WTC11 (cell line): ENCODE measurements around the gene TFB1M. TPM values are rescaled to one million over a fixed set of nuclear protein-coding genes. Genes with fewer than 3 reads are reported as not detected.

Experiments
- ATAC-seq: fragments of 200-7000 bp; cut with Tn5 transposase; 2 replicates; pipeline ENCODE4 v1.10.0; 2021; ENCODE audit warnings: mild to moderate bottlenecking, moderate library complexity
- CTCF ChIA-PET: fragments of 300-600 bp; sonication (Branson Sonifier 250); formaldehyde crosslinking; loops from one replicate; lab custom pipeline; 2021; ENCODE audit warnings: antibody characterized with exemption; lab: Charles Lee
- POLR2A ChIA-PET: fragments of 350-600 bp; sonication (Branson Sonifier 250); formaldehyde crosslinking; loops from one replicate; lab custom pipeline; 2021; ENCODE audit warnings: antibody characterized with exemption; lab: Charles Lee
- DNase-seq: peaks from one replicate; pipeline ENCODE4 v3.0.0; 2021; ENCODE audit warnings: low spot score
- H3K27ac Mint-ChIP-seq: 2 replicates; pipeline ENCODE4 v1.8.0; 2021; ENCODE audit warnings: mixed read lengths
- H3K27me3 Mint-ChIP-seq: 2 replicates; pipeline ENCODE4 v1.8.0; 2021; ENCODE audit warnings: low read depth, mild to moderate bottlenecking, moderate library complexity, mixed read lengths
- H3K36me3 Mint-ChIP-seq: 2 replicates; pipeline ENCODE4 v1.8.0; 2021; ENCODE audit warnings: mixed read lengths
- H3K4me1 Mint-ChIP-seq: 2 replicates; pipeline ENCODE4 v1.8.0; 2022; ENCODE audit warnings: mixed read lengths
- H3K4me3 Mint-ChIP-seq: 2 replicates; pipeline ENCODE4 v1.8.0; 2021; ENCODE audit warnings: mild to moderate bottlenecking, moderate library complexity, mixed read lengths
- H3K9me3 Mint-ChIP-seq: 2 replicates; pipeline ENCODE4 v1.8.0; 2021; ENCODE audit warnings: mixed read lengths
- CREB1 ChIP-seq: sonication (generic); formaldehyde crosslinking; IDR thresholded peaks from 2 replicates; pipeline ENCODE4 v1.8.0; 2023; ENCODE audit warnings: mild to moderate bottlenecking, missing genetic modification reagents
- ETV6 ChIP-seq: sonication (generic); formaldehyde crosslinking; IDR thresholded peaks from 2 replicates; pipeline ENCODE4 v1.8.1; 2022; ENCODE audit warnings: mild to moderate bottlenecking, missing genetic modification reagents
- GRHL2 ChIP-seq: fragments of 250-450 bp; sonication (Bioruptor Pico); IDR thresholded peaks from 2 replicates; pipeline ENCODE4 v1.8.0; 2022; ENCODE audit warnings: mild to moderate bottlenecking, moderate library complexity; ENCODE audit not compliant: insufficient replicate concordance, severe bottlenecking
- NFATC4 ChIP-seq: fragments of 250-450 bp; sonication (Bioruptor Pico); IDR thresholded peaks from 2 replicates; pipeline ENCODE4 v1.9.0; 2021; ENCODE audit warnings: mild to moderate bottlenecking
- OVOL2 ChIP-seq: fragments of 250-450 bp; sonication (Bioruptor Pico); IDR thresholded peaks from 2 replicates; pipeline ENCODE4 v1.9.0; 2021; ENCODE audit warnings: mild to moderate bottlenecking, borderline replicate concordance
- TCF7 ChIP-seq: sonication (generic); formaldehyde crosslinking; IDR thresholded peaks from 2 replicates; pipeline ENCODE4 v1.8.0; 2022; ENCODE audit warnings: mild to moderate bottlenecking, low read depth, missing genetic modification reagents, moderate library complexity
- ZBTB21 ChIP-seq: sonication (generic); formaldehyde crosslinking; IDR thresholded peaks from 2 replicates; pipeline ENCODE4 v1.8.1; 2023; ENCODE audit warnings: mild to moderate bottlenecking, missing genetic modification reagents, borderline replicate concordance
- ZNF121 ChIP-seq: sonication (generic); formaldehyde crosslinking; IDR thresholded peaks from 2 replicates; pipeline ENCODE4 v1.8.0; 2023; ENCODE audit warnings: missing genetic modification reagents
- ZNF138 ChIP-seq: sonication (generic); formaldehyde crosslinking; conservative IDR thresholded peaks from 2 replicates; pipeline ENCODE4 v1.8.1; 2022; ENCODE audit warnings: mild to moderate bottlenecking, moderate library complexity, missing genetic modification reagents
- ZNF263 ChIP-seq: sonication (generic); formaldehyde crosslinking; IDR thresholded peaks from 2 replicates; pipeline ENCODE4 v1.8.1; 2022; ENCODE audit warnings: low read depth, mild to moderate bottlenecking, moderate library complexity, missing genetic modification reagents
- ZNF396 ChIP-seq: fragments of 250-450 bp; sonication (Bioruptor Pico); IDR thresholded peaks from 2 replicates; pipeline ENCODE4 v1.8.0; 2021; ENCODE audit warnings: mild to moderate bottlenecking, moderate library complexity, borderline replicate concordance
- ZNF423 ChIP-seq: fragments of 250-450 bp; sonication (Bioruptor Pico); IDR thresholded peaks from 2 replicates; pipeline ENCODE4 v2.1.2; 2022; ENCODE audit warnings: mild to moderate bottlenecking, moderate library complexity
- total RNA-seq: library from RNA; stranded (reverse); gene quantifications from 3 replicates; pipeline ENCODE4 v1.2.3, GENCODE V29; 2021
- TF ChIP-seq, protein P1 (sequence below): sonication (generic); formaldehyde crosslinking; IDR thresholded peaks from 2 replicates; pipeline ENCODE4 v1.8.1; 2022; ENCODE audit warnings: low read depth, mild to moderate bottlenecking, moderate library complexity, missing genetic modification reagents, borderline replicate concordance
- TF ChIP-seq, protein P2 (sequence below): sonication (generic); formaldehyde crosslinking; IDR thresholded peaks from 2 replicates; pipeline ENCODE4 v1.8.0; 2022; ENCODE audit warnings: mild to moderate bottlenecking, missing genetic modification reagents
- TF ChIP-seq, protein P3 (sequence below): sonication (generic); formaldehyde crosslinking; IDR thresholded peaks from 2 replicates; pipeline ENCODE4 v1.8.1; 2023; ENCODE audit warnings: mild to moderate bottlenecking, missing genetic modification reagents
- TF ChIP-seq, protein P4 (sequence below): sonication (generic); formaldehyde crosslinking; IDR thresholded peaks from 2 replicates; pipeline ENCODE4 v1.8.1; 2023; ENCODE audit warnings: mild to moderate bottlenecking, moderate library complexity, missing genetic modification reagents
- TF ChIP-seq, protein P5 (sequence below): fragments of 250-450 bp; sonication (Bioruptor Pico); conservative IDR thresholded peaks from 2 replicates; pipeline ENCODE4 v1.9.0; 2021; ENCODE audit warnings: mild to moderate bottlenecking

Gene TFB1M
- total RNA-seq, 1 experiment from 2014 or later: 41.8 TPM

DNA sequence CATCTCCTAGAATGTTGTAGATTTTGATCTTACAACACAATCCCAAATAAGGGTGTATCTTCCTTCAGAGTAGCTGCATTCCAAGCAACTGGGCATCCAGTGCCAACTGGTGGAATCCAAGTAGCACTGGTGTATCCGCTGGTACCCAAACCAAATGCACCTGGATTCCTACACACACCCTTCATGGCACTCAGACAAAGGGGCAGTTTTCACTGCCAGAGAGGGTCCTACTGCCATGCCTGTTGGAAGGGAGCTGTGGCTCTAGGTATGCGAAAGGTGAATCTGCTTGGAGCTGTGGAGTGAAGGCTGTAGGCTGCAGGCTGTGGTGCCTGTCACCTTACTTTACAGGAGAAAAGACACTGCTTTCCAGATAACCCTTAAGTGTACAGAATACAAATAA, 67.5 kb downstream of the TFB1M start (continued):
- TF ChIP-seq, protein P1, sequence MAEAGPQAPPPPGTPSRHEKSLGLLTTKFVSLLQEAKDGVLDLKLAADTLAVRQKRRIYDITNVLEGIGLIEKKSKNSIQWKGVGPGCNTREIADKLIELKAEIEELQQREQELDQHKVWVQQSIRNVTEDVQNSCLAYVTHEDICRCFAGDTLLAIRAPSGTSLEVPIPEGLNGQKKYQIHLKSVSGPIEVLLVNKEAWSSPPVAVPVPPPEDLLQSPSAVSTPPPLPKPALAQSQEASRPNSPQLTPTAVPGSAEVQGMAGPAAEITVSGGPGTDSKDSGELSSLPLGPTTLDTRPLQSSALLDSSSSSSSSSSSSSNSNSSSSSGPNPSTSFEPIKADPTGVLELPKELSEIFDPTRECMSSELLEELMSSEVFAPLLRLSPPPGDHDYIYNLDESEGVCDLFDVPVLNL: no peak
- TF ChIP-seq ZNF138 (CRISPR knock-in tag) (no peak), ZNF263 (CRISPR knock-in tag) (no peak), ZBTB21 (CRISPR knock-in tag) (no peak), ETV6 (CRISPR knock-in tag) (no peak), NFATC4 (no peak), GRHL2 (CRISPR knock-in tag) (no peak), ZNF121 (no peak)
- TF ChIP-seq, protein P2, sequence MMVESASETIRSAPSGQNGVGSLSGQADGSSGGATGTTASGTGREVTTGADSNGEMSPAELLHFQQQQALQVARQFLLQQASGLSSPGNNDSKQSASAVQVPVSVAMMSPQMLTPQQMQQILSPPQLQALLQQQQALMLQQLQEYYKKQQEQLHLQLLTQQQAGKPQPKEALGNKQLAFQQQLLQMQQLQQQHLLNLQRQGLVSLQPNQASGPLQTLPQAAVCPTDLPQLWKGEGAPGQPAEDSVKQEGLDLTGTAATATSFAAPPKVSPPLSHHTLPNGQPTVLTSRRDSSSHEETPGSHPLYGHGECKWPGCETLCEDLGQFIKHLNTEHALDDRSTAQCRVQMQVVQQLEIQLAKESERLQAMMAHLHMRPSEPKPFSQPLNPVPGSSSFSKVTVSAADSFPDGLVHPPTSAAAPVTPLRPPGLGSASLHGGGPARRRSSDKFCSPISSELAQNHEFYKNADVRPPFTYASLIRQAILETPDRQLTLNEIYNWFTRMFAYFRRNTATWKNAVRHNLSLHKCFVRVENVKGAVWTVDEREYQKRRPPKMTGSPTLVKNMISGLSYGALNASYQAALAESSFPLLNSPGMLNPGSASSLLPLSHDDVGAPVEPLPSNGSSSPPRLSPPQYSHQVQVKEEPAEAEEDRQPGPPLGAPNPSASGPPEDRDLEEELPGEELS (CRISPR knock-in tag): no peak
- TF ChIP-seq, protein P3, sequence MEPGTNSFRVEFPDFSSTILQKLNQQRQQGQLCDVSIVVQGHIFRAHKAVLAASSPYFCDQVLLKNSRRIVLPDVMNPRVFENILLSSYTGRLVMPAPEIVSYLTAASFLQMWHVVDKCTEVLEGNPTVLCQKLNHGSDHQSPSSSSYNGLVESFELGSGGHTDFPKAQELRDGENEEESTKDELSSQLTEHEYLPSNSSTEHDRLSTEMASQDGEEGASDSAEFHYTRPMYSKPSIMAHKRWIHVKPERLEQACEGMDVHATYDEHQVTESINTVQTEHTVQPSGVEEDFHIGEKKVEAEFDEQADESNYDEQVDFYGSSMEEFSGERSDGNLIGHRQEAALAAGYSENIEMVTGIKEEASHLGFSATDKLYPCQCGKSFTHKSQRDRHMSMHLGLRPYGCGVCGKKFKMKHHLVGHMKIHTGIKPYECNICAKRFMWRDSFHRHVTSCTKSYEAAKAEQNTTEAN (CRISPR knock-in tag): no peak
- TF ChIP-seq, protein P4, sequence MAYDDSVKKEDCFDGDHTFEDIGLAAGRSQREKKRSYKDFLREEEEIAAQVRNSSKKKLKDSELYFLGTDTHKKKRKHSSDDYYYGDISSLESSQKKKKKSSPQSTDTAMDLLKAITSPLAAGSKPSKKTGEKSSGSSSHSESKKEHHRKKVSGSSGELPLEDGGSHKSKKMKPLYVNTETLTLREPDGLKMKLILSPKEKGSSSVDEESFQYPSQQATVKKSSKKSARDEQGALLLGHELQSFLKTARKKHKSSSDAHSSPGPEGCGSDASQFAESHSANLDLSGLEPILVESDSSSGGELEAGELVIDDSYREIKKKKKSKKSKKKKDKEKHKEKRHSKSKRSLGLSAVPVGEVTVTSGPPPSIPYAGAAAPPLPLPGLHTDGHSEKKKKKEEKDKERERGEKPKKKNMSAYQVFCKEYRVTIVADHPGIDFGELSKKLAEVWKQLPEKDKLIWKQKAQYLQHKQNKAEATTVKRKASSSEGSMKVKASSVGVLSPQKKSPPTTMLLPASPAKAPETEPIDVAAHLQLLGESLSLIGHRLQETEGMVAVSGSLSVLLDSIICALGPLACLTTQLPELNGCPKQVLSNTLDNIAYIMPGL (CRISPR knock-in tag): no peak
- TF ChIP-seq, all 79 proteins: peak for 0

DNA sequence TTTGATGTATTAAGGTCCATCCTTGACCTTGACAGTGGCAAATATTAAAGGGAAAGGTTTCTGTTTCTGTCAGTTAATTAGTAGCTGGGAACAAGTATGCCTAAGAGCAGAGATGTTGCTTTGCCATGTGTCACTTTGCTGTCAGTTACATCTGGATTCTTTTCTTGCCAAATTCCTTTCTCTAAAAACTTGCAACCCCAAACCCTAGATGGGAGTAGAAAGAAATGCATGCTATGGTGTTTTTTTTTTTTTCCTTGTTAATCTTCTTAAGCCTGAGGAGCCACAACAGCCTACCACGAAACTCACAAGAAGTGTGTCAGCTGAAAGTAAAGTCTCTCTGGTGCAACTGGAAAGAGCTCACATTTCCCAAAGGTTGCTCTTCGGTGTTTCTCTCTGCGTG, 68.5 kb downstream of the TFB1M start:
- ATAC-seq (no peak), DNase-seq (no peak)
- H3K4me1 Mint-ChIP-seq: peaks cover 4% of the 10 kb centered on the region; the same call in 1 of the 2 replicates
- H3K9me3 Mint-ChIP-seq: no peaks in the 10 kb centered on the region
- peaks cover 40% of the 10 kb centered on the region for H3K36me3 Mint-ChIP-seq
- CTCF ChIA-PET: interaction anchor here (0.8 to 1.4 kb wide), 2 partner anchors 11 to 94 kb away, joined by 3 to 4 read pairs; no protein-coding TSS in a partner anchor
- H3K4me3 Mint-ChIP-seq: no peak overlapping the region
- no peaks in the 10 kb centered on the region for H3K27me3 Mint-ChIP-seq
- H3K27ac Mint-ChIP-seq: no peak overlapping the region
- TF ChIP-seq ZNF396 (no peak), TCF7 (CRISPR knock-in tag) (no peak), CREB1 (CRISPR knock-in tag) (no peak), ZNF423 (no peak), OVOL2 (CRISPR knock-in tag) (no peak)
- TF ChIP-seq, protein P5, sequence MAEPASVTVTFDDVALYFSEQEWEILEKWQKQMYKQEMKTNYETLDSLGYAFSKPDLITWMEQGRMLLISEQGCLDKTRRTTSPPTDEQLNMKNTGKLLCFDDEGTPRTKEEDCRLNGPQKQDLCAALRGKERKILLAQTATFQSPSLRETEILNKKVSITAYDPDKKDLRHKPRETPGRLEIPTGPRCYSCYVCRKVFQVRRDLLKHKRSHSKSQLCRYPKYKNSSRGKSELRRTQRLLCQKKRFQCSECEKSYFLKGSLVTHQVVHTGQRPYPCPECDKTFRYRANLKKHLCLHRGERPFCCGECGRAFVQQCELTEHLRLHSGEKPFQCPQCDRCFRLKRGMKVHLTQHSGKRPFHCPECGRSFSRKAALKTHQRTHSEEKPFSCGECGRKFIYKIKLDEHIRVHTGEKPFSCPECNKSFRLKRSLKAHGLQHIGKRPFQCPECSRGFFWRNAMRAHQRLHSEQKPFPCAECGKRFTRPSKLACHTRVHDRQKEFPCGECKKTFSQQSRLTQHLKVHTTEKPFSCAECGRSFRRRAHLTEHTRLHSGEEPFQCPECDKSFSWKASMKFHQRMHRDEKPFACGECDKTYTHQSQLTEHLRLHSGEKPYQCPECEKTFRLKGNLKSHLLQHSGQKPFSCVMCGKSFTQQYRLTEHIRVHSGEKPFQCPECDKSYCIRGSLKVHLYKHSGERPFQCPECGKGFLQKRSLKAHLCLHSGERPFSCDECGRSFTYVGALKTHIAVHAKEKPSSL (CRISPR knock-in tag): no peak
- POLR2A ChIA-PET: no interaction called here
